Measurements from ENCODE around the gene LUZP1.

Gene LUZP1

DNA sequence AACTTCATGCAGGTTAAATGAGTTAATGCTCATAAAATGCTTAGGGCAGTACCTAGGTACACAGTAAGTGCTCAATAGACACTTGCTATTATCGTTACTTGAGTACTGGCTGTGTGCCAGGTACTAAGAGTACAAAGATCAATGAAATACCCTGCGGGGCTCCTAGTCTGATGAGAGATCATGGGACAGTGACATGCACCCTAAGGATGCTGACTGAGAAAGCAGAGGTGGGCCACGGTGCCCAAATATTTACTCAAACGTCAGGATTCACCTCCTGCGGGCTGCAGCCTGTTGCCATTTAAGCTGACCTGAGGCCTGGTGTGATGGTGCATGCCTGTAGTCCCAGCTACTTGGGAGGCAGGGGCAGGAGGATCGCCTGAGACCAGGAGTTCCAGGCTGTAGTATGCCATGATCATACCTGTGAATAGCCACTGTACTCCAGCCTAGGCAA, 19.8 kb upstream of the LUZP1 start:
- DNase-seq = no peak

DNA sequence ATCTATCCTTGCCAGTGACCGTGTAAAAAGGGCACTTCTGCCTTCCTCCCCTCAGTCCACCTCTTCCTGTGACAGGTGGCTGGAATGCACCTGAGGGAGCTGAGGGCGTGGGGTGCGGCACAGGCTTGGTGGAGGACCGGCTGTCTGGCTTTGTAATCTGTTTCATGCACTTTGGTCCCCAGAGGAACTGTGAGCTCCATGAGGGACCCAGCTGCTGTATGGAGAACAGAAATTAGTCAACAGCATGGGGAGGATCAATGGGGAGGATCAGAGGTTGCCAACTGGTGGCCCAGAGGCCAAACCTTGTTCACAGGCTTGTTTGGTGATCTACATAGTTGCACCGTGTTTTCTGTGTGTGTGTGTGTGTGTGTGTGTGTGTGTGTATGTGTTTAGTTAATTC, 19.0 kb upstream of the LUZP1 start:
- DNase-seq = no peak

DNA sequence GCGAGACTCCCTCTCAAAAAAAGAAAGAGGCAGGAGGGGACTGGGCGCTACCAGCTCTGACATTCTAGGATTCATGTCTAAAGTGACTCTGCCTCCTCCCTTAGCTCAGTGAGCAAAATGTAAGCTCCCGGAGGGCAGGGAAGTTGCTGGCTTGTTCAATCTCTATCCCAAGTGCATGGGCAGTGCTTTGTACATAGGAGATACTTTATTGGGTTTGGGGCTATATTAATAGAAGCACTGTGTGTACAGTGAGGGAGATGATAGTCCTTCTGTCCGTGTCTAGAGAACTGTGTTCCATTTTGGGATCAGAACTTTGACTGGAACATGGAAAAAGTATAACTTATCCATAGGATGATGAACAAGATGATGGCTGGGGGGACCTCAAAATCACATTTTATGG, 16.7 kb upstream of the LUZP1 start:
- DNase-seq = no peak

DNA sequence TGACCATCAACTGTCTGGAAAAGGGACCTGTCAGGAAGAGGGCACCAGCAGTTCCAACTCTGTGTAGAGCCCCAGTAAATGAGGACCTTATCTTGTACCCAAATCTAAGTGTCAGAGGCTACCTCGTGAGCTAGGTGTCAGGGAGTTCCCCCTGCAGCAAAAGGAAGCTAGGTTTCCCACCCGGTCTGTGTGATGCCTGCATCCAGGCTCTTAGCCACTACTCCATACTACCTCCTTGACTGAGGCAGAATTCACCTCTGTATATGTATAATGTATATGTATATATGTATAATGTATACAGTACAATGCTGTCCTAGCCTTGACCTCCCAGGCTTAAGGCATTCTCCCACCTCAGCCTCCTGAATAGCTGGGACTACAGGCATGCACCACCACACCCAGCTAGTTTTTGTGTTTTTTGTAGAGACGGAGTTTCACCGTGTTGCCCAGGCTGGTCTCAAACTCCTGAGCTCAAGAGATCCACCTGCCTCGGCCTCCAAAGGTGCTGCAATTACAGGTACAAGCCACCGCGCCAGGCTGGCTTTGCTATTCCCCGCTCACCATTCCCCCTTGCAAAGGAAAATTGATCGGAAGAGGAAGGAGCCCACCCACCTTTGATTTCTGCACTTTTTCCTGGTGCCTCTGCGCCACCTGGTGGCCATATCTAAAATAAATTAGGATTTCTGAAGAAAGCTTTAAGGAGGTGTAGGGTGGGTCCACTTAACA, 15.7 kb upstream of the LUZP1 start:
- peak; percentile 48 for DNase-seq

DNA sequence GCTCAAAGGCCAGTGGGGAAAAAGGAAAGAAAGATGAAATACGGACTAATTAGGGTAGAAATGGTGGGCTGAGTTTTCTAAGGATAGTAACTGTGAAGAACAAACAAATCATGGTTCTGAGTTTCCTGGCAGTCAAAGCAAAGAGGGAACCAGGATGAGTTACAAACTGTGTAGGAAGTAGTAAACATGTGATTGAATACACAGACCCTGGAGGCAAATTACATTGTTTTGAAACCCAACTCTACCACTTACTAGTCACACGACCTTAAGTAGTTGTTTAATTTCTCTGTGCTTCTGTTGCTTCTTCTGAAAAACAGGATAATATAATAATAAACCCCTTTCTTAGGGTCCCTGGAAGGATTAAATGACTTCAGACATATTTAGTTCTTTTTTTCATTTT, 11.2 kb upstream of the LUZP1 start:
- DNase-seq = no peak

DNA sequence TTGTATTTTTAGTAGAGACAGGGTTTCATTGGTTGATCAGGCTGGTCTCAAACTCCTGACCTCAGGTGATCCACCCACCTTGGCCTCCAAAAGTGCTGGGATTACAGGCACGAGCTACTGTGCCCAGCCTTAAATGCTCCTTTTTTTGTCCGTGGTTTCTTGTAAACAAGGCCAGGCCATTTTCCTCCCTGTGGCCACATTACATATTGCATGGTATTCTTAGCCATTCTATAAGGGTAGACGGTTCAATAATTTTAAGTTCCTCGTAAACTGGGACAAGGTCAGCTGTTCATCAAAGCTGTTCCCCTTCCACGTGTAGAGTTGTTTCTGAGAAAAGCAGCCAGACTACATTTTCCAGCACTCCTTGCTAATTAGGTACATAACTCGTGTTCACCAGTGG, 10.3 kb upstream of the LUZP1 start:
- no peak for DNase-seq

DNA sequence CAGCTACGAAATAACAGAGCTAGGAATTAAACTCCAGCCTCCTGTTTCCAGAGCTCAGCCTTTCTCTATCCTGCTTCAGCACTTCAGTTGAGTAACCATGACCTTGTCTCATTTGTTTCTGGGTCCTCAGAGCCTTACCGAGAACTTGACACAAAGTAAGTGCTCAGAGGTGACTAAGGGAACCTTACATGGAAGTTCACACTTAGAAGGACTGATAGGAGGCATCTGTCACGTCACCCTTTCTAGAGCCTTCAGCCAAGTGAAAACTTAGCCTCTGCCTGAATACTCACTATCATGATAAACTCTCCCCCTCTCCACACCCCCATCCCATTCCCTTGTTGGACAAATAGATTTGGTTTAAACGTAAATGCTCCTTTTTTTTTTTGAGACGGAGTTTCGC, 9.8 kb upstream of the LUZP1 start:
- DNase-seq = no peak

DNA sequence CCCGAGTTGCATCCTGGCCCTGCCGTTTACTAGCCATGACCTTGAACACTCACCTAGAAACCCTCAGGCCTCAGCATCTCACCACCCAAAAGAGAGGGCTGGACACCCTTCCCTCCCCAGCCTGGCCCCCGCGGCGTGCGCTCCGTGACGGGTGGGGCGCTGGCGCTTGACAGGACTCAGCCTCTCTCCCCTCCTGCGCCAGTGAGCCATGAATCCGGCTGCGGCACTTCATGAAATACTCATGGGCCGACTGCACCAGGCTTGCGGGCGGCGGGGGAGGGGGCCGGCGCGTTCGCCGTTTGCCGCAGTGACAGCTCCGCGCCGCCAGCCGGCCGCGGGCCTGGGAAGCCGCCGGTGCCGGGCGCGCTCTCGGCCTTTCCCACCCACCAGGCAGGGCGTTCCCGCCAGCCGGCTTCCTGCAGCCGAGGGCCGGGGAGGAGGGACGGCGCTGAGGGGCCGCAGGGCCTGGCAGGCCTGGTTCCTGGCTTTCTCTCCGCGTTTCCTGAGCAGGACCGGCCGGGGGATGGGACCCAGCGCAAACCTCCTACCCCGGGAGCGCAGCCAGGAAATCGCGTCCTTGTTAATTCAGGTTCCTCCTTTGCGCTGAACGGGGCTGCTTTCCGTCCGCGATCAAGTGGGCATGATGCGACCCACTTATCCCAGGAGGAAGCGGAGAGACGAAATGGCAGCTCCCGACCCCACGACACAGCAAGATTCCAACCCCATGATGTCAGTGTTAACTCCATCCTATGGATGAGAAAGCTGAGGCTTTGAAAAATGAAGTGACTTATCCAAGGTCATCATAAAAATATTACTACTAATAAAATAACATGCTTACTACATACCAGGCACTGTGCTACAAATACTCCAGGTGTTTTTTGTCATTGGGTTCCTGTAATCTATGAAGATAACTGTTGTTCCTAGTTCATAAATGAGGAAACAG, 9.1 kb upstream of the LUZP1 start:
- DNase-seq = no peak

DNA sequence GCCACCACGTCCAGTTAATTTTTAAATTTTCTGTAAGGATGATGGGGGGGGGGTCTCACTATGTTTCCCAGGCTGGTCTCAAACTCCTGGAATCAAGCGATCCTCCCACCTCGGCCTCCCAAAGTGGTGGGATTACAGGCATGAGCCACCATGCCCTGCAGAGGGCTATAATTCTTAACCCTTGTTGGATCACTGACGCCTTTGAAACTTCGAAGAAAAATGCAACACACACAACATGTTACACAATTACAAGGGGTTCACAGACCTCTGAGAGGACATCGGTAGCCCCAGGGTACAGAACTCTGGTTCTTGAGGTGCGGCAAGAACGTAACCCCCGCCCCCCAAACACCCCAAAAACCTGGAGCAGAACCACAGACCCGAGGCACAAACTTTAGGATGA, 8.4 kb upstream of the LUZP1 start:
- no peak for DNase-seq

DNA sequence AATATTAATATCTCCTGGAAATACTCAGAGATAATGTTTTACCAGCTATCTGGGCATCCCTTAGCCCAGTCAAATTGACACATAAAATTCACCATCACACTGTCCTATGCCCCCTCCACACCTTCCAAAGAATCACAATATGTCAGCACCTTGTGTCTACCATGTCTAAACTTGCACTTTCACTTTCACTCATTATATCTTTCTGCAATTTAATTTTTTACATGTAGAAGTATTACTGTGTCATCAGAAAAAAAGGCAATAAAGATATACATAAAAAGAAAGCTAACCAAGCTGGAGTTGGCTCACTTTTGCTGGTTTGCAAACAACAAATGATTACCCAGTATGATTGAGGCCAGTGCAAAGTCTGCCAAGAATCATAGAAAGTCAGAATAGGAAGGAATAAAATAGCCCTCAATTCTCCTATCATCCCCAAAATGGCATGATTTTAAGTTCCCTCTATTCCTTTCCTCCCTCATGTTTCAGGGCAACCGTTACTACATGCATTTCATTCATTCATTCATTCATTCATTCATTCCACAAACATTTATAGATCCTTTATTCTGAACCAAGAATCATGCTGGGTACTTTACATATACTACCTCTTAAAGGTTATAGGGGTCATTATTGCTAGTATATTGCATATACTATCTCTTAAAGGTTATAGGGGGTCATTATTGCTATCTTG, 5.9 kb upstream of the LUZP1 start:
- no peak for DNase-seq

DNA sequence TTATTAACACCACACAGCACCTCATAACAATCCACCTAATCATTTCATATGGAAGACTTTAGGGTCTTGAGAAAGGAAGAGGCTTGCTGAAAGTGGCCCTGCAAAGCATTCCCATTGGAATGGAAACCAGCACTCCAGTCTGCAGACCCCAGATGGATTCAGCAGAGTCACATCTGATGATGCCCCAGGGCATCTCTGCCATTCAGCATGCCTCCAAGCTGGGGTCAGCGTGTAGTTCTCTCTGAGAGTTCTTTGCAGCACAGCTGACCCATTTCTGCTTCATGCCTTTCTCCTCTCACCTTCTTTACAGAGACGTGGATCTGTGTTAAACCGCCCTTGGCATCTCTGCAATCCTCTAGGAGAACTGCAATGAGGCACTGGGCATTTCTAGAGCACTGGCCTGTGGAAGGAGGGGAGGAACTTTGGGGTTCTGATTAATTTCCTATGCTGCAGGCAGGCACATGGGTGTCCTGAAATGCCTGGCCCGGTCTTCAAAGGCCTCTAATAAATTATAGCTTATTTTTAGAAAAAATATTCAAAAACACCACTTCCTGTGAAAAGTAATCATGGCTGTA, 2.6 kb upstream of the LUZP1 start:
- DNase-seq = no peak

DNA sequence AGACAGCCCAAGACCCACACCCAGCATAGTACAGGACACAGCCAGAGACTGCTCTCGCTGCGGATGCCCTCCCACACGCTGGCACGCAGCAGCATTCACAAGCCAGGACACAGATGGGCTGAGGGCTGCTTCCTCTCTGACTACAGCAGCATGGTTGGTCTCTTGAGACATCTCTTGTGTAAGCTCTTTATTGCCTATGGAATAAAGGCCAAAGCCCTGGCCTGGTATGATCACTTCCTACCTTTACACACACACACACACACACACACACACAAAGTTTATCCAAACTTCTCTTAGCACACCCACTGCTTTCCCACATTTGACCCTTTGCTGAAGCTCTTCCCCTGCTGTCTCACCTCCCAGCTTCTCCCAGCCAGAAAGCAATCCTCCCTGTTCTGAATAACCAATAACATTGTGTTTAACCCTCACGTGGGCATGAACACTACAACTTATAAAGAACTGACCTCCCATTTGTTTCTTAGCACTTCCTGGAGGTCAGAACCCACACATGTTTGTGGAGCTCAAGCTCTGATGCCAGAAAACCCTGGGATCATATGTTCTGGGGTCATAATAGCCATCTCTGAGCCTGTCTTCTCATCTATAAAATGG, 1.2 kb upstream of the LUZP1 start:
- peak; percentile 69 for DNase-seq

DNA sequence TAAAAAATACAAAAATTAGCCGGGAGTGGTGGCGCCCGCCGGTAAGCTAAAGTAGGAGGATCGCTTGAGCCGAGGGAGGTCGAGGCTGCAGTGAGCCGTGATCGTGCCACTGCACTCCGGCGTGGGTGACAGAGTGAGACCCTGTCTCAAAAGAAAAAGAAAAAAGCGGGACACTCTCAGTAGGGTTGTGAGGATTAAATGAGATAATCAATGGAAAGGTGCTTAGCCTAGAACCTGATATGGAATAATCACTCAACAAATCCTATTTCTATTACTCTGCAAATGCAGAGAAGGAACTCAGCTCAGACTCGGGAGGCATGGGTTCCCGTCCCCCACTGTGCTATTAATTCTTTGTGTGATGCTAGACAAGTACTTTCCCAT, 529 bp upstream of the LUZP1 start:
- no peak for DNase-seq

DNA sequence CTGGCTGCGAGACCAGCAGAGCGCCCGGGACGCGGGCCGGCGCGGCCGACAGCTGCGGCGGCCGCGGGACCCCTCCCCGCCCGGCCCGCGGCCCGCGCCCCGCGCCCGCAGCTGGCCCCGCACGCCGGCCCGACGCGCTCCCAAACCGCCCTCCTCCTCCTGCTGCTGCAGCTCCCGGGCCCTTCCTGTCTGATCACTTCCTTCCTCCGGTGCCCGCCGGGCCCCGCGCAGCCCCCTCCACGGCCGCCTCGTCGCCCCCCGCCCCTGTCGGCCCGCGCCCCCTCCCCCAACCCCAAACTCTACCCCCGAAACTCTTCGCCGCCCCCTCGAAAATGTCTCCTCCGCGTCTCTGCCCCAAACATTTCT, 594 bp downstream of the LUZP1 start:
- DNase-seq = no peak

DNA sequence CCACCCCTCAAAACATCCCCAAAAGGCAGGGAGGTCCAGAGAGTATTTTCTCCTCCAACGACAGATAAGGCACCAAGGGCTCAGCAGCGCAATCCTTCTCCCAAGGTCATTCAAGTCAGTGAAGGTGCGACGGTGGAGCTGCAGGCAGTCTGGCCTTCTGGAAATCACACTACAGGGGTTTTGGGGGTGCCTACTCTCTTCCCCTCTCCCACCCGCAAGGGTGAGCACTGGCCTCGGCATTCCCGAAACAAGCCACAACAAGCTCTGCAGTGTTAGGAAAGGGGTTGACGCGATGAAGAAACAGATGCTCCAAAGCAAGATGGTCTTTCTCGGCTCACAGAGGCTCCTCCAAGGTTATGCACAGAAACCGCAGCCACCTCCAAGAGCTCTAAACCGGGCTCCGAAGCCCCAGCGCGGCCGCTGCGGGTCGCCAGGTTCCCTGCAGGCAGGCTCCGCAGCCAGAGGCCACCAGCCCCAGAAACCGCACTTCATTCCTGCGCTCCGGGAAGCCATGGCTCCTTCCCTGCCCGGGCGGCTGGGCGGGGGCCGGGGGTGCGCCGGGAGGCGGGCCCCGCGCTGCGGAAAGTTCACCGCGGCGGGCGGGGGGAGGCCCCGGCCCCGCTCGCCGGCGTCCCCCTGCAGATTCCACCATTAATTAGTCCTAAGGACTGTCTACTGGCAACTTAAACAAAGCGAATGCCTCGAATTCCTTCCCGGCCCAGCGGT, 1.1 kb downstream of the LUZP1 start:
- no peak for DNase-seq

DNA sequence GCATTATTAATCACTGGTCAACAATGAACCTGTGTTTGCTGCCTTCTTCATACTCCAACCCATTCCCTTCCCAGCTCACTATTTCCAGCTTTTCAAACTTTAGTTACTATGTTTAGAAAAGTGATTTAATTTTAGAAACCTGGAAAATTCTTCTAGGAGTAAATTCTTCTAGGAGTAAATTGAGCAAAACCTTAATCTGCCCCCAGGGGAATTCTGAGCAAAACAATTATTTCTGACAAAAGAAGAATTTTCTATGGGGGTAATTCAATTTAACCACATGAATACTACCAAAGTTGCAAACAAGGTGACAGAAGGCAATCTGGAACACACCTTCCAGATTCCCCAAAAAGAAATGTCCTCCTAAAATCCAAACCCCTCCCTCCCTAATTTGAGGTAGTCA, 1.8 kb downstream of the LUZP1 start:
- no peak for DNase-seq

DNA sequence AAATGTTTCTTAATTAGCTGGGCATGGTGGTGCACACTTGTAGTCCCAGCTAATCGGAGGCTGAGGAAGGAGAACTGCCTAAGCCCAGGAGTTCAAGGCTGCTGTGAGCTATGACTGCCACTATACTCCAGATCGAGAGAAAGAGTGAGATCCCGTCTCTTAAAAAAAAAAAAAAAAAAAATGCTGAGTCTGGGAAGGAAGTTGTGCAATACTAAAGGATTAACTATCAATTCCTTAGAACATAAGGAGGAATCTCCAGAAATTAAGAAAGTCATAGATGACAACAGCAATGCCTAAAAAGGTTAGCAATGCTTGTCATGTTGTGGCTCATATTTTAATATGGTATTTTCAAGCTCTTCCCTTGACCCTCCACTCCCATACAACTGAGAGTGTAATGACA, 5.3 kb downstream of the LUZP1 start:
- DNase-seq = no peak

DNA sequence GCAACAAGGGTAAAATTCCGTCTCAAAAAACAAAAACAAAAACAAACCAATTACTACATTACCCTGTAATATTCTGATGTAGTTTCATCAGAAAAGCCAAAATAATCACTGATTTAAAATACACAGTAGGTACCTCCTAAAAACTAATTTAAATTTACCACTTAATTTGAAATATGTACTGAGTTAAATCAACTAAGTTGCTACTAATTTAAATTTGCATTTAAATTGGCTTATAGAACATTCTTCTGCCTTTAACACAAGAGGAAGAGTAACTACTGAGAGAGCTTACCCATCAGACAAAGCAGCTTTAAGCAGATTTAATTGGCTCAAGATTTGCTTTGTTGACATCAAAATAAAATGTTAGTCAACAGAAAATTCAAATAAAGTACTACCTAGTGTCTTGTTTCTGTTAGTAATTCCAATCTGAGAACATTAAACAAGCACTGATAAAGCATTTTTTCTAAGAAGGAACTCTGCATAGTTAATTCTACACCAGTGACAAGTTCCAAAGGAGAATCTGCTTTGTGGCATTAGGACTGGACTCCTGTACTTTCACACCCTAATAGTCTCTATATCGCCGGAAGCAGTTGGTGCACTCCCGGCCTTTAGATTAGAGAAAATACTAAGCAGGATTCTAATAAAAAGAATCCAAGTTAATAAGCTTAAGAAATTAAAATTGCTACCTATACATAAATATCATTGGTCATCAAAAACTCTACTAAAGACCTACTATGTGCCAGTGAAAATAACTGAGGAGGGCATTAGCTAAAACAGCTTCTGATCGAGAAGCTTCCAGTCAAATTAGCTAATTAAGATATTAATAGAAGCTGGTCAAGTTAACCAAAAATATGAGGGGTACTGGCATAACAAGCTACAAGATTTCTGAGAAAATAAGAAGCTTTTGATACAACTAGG, 8.4 kb downstream of the LUZP1 start:
- DNase-seq = no peak

DNA sequence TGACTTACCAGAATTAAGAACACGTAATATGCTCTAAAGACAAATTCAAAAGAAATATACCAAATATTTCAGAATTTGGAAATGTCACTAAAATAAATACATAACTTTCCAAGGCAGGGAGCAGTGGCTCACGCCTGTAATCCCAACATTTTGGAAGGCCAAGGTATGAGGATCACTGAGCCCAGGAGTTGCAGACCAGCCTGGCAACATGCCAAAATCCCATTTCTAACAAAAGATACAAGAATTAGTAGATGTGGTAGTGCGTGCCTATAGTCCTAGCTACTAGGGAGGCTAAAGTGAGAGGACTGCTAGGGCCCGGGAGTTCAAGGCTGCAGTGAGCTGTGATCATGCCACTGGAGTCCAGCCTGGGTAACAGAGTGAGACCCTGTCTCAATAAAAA, 11.7 kb downstream of the LUZP1 start:
- no peak for DNase-seq

DNA sequence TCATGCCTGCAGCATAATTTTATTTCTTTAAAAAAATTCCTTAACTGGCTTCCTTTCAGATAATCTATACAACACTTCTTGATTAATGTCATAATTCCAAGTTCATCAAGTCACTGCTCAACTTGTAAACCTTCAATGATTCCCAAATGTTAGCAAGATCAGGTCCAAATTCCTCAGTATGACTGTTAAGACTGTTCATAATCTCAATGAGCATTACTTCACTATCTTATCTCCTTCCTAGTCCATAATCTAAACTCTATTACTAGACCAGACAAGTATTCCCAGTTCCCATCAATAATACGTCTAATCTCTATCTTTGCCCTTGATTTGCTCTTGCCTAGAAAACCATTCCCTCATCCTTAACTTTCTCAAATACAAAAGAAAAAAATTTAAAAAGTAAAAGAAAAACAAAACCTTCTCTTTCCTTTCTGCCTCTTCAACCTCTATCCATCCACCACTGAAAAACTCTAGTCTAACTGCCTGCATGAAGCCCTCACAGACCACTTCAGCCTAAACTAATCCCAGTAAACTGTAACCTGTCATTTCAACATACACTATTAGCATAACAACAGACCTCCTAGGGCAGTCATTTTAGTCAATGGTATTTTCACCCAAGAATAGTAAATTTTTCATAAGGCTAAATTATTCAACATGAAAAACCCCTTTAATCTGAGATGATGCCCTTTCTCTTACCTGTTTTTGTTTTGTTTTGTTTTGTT, 15.5 kb downstream of the LUZP1 start:
- no peak for DNase-seq

DNA sequence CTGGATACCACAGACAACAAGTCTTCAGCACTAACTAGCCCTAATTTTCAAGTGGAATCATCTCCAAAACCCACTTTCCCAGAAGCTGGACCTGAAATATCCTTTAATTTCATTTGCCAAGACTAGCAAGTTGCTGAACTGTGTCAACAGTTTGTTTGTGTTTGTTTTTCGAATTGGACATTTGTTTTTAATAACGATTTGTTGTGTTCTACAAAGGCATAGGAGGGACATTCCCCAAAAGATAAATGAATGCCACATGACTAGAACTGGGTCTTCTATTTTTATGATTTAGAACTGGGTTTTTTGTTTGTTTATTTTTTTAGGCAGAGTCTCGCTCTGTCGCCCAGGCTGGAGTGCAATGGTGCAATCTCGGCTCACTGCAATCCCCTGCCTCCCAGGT, 17.9 kb downstream of the LUZP1 start:
- DNase-seq = no peak
